ENCODE results near the gene EPB41. TPM values are rescaled to one million over a fixed set of nuclear protein-coding genes. Genes with fewer than 3 reads are reported as not detected.

EPB41 gene
- total and polyA plus RNA-seq, 2 donors (not counting 3 experiments of a cell fraction or from before 2014, with no cell fraction given), result 22.3 to 45.7 TPM

- no TSS peak for BruUV-seq (replicated peaks)
- TF ChIP-seq POLR2AphosphoS5 (IDR thresholded peaks at IDR 0.05; ENCODE audit: insufficient read depth, low read depth, low read length) (no peak), GATA2 (IDR thresholded peaks at IDR 0.05; ENCODE audit: insufficient read depth, insufficient read length, low read depth, low read length) (no peak), CTCF (IDR thresholded peaks at IDR 0.05; ENCODE audit: extremely low read depth in 1 of 2, insufficient read depth in 1 of 2, low read depth in 1 of 2, low read length in 2 of 2) (no peak), POLR2A (IDR thresholded peaks at IDR 0.05; ENCODE audit: low read depth, low read length) (no peak), MAX (IDR thresholded peaks at IDR 0.05; ENCODE audit: insufficient read depth, insufficient read length) (no peak), MYC (IDR thresholded peaks at IDR 0.05; ENCODE audit: low read depth, low read length) (no peak), EZH2 (IDR thresholded peaks at IDR 0.05; ENCODE audit: borderline replicate concordance, low read depth, low read length, severe bottlenecking) (no peak), FOS (IDR thresholded peaks at IDR 0.05; ENCODE audit: borderline replicate concordance, insufficient read depth, low read length) (no peak), JUN (IDR thresholded peaks at IDR 0.05; ENCODE audit: borderline replicate concordance, insufficient read depth, insufficient read length, low read depth) (no peak)
- Histone ChIP-seq H3K9ac (replicated peaks; ENCODE audit: extremely low read depth, insufficient read depth, low read length) (no peak overlapping the region), H3K9me3 (replicated peaks; ENCODE audit: control insufficient read depth, insufficient read depth, low read length) (no peaks in the 10 kb centered on the region), H4K20me1 (replicated peaks; ENCODE audit: control insufficient read depth, extremely low read depth, insufficient read depth, low read length) (no peaks in the 10 kb centered on the region), H3K79me2 (ENCODE audit: control insufficient read depth, insufficient read depth, low read length) (no peaks in the 10 kb centered on the region), H3K4me1 (ENCODE audit: control insufficient read depth, extremely low read depth, insufficient read depth, low read length) (no peaks in the 10 kb centered on the region), H3K27ac (ENCODE audit: insufficient read depth, low read depth, low read length) (no peak overlapping the region), H3K36me3 (ENCODE audit: control insufficient read depth in 2 of 2, extremely low read depth in 1 of 2, insufficient read depth in 2 of 2, low read length in 2 of 2) (peaks cover 0 to 3% of the 10 kb centered on the region in 2 experiments), H3K4me2 (ENCODE audit: insufficient read depth, low read length) (no peak overlapping the region), H3K4me3 (replicated peaks in 1 of 3; ENCODE audit: insufficient read depth in 1 of 3, low read depth in 1 of 3, low read length in 3 of 3) (no peak overlapping the region), H2AFZ (ENCODE audit: low read depth, low read length) (no peak overlapping the region), H3K9me1 (replicated peaks; ENCODE audit: control insufficient read depth, extremely low read depth, insufficient read depth, low read length) (no peaks in the 10 kb centered on the region), H3K27me3 (ENCODE audit: control insufficient read depth in 2 of 2, insufficient read depth in 2 of 2, low read length in 2 of 2) (no peaks in the 10 kb centered on the region)
- ChIA-PET POLR2A (no interaction called here), CTCF (interaction anchor here (0.6 to 1.9 kb wide), 3 partner anchors 13 to 178 kb away, joined by 3 to 5 read pairs (median 3); no protein-coding TSS in a partner anchor)
- FAIRE-seq, result no peak
- intact Hi-C loops (cut with micrococcal nuclease), result no loop called here
- DNase-seq (ENCODE audit: low read depth, low spot score), result no peak
- dilution Hi-C loops (cut with MboI; ENCODE audit: extremely low pct_ligation_motif_present, low sequenced_read_pairs), result no loop called here
Observed at GRCh38 chr1:29055160-29055559, 140.8 kb downstream of the EPB41 start.

Data from endothelial cell of umbilical vein (primary cell).